Transverse colon (tissue), 4 donors: ENCODE data around the gene KRT85.

Source experiments
- EP300 ChIP-seq: sonication (generic); formaldehyde crosslinking; IDR thresholded peaks from one replicate; pipeline ENCODE4 v1.6.1; 2017; ENCODE audit warnings: antibody characterized with exemption, low read depth
- POLR2AphosphoS5 ChIP-seq, 3 donors: sonication (generic); formaldehyde crosslinking; IDR thresholded peaks; one replicate each; pipeline ENCODE4 v1.6.1; 2016; ENCODE audit warnings: antibody characterized with exemption in 3 of 3
- TF ChIP-seq, protein P1 (sequence below), 5 experiments: fragments of 200-600 bp in 3 of 5; fragments of 450-650 bp in 2 of 5; sonication (generic) in 3 of 5; IDR thresholded peaks; 1 replicate in 2 of 5; 2 replicates in 3 of 5; pipeline ENCODE4 v1.5.1; 2016 to 2017; ENCODE audit warnings: antibody characterized with exemption in 5 of 5, inconsistent platforms in 3 of 5, mild to moderate bottlenecking in 2 of 5, moderate library complexity in 1 of 5

GRCh38 chr12:52377266-52377665 lies 10.0 kb upstream of the KRT85 start:
- TF ChIP-seq, protein P1, sequence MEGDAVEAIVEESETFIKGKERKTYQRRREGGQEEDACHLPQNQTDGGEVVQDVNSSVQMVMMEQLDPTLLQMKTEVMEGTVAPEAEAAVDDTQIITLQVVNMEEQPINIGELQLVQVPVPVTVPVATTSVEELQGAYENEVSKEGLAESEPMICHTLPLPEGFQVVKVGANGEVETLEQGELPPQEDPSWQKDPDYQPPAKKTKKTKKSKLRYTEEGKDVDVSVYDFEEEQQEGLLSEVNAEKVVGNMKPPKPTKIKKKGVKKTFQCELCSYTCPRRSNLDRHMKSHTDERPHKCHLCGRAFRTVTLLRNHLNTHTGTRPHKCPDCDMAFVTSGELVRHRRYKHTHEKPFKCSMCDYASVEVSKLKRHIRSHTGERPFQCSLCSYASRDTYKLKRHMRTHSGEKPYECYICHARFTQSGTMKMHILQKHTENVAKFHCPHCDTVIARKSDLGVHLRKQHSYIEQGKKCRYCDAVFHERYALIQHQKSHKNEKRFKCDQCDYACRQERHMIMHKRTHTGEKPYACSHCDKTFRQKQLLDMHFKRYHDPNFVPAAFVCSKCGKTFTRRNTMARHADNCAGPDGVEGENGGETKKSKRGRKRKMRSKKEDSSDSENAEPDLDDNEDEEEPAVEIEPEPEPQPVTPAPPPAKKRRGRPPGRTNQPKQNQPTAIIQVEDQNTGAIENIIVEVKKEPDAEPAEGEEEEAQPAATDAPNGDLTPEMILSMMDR (IDR thresholded peaks at IDR 0.05) = no peak
- TF ChIP-seq EP300 (no peak), POLR2AphosphoS5 (IDR thresholded peaks at IDR 0.05) (no peak)
